Sciatic nerve (tissue), 2 donors: Measurements from ENCODE around the gene TNNI3K. TPM values are rescaled to one million over a fixed set of nuclear protein-coding genes. Genes with fewer than 3 reads are reported as not detected.
A peak's percentile ranks its signal among the peaks of the same experiment; 100 is the strongest.
"Not testable (repeated sequence)": the region's sequence is repeated elsewhere in the genome, so short reads cannot be mapped to it uniquely, and the experiment has no call there.

Experiments used
- ATAC-seq: fragments of 200-7000 bp; cut with Tn5 transposase; one replicate; pipeline ENCODE4 v1.9.1; 2020; ENCODE audit warnings: mild to moderate bottlenecking, moderate library complexity
- DNase-seq: peaks from one replicate; pipeline ENCODE4 v3.0.0-alpha.2; 2020; ENCODE audit warnings: low spot score
- intact Hi-C: fragments of 100-400 bp; cut with DNase I; formaldehyde crosslinking; loops from one replicate; pipeline ENCODE4 v1.14.2; 2022
- total RNA-seq: library from RNA; stranded (reverse); fragmentation: NEBNext Ultra II Directional; extraction: Animal tissue kit (Norgen Biotek cat#: 25700); gene quantifications from one replicate; pipeline ENCODE4 v1.2.1, GENCODE V29; 2021
- donor health status: DM: no; HTN: no; CAD: no.
- donor health status: DM: no; HTN: no; CAD: no.

TNNI3K gene, protein sequence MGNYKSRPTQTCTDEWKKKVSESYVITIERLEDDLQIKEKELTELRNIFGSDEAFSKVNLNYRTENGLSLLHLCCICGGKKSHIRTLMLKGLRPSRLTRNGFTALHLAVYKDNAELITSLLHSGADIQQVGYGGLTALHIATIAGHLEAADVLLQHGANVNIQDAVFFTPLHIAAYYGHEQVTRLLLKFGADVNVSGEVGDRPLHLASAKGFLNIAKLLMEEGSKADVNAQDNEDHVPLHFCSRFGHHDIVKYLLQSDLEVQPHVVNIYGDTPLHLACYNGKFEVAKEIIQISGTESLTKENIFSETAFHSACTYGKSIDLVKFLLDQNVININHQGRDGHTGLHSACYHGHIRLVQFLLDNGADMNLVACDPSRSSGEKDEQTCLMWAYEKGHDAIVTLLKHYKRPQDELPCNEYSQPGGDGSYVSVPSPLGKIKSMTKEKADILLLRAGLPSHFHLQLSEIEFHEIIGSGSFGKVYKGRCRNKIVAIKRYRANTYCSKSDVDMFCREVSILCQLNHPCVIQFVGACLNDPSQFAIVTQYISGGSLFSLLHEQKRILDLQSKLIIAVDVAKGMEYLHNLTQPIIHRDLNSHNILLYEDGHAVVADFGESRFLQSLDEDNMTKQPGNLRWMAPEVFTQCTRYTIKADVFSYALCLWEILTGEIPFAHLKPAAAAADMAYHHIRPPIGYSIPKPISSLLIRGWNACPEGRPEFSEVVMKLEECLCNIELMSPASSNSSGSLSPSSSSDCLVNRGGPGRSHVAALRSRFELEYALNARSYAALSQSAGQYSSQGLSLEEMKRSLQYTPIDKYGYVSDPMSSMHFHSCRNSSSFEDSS
- total RNA-seq, result 9.6 TPM

DNA sequence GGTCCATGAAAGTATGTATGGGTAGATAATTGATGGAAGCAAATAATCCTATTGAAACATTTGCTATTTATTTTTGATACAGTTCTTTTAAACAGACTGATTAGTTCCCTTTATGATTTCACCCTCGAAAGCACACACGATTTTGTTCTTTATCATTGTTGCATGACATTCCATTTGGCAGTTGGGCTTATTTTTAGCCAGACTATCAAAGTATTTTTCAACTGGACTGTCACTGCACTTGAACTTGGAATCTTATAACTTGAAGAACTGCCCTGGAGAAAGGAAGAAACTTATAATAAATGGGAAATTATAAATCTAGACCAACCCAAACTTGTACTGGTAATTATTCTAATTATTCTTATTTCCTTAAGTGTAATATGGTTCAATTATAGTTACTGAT, at the start of gene TNNI3K:
Gene TNNI3K (plus strand): TSS at position 235 of the 400 bp plus-strand sequence. CDS start 65 bp downstream, at position 300.
- DNase-seq (no peak), ATAC-seq (no peak)
- intact Hi-C loops, result no loop called here

DNA sequence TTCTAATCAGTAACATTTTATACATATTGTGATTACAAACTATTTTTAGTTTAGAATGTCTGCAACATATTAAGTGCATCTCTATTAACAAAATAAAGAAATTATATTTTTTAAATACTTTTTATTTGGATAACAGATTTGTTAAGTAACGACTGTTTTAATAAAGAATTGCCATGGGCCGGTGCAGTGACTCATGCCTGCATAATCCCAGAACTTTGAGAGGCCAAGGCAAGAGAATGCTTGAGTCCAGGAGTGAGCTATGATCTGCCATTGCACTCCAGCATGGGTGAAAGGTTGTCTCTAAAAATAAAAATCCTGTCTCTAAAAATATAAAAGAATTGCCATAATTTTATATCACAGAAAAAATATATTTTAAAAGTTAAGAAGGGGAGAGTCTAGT, 41.3 kb upstream of the TNNI3K start:
- ATAC-seq (no peak), DNase-seq (no peak)
- intact Hi-C loops, result no loop called here

DNA sequence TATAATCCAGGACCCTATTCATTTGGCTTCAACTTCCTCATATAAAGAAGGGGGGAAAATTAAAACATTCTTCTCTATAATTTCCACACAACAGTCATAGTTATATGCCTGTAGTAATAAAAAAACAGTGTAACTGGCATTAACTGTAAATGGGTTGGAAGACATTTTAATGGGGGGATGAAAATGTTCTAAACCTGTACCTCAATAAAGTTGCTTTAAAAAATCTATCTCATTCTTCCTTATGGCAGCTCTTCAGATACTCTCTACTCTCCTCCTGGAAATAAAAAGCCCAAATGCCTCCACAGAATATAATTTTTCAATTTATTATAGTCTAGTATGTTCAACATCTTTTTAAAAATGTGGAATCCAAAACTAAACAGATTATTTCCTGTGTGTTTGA, 39.8 kb upstream of the TNNI3K start:
- DNase-seq, result no peak
- intact Hi-C loops, result no loop called here
- ATAC-seq, result no peak

DNA sequence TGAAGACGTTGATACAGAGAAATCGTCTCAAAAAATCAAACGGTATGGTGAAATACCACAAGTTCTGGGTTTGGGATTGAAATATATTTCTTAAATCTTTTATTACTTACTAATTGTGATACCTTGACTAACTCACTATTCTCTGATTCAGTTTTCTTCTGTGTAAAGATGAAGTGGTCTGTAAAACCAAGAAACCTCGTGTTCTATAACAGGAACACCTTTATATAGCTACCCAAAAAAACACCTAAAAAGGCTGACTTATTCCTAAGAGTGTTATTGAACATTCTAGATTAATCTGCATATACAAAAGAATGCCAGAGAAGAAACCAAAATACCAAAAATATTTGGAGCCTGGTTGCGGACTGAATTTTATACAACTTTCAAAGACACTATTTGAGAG, 37.9 kb upstream of the TNNI3K start:
- intact Hi-C loops, result no loop called here
- DNase-seq (no peak), ATAC-seq (no peak)

DNA sequence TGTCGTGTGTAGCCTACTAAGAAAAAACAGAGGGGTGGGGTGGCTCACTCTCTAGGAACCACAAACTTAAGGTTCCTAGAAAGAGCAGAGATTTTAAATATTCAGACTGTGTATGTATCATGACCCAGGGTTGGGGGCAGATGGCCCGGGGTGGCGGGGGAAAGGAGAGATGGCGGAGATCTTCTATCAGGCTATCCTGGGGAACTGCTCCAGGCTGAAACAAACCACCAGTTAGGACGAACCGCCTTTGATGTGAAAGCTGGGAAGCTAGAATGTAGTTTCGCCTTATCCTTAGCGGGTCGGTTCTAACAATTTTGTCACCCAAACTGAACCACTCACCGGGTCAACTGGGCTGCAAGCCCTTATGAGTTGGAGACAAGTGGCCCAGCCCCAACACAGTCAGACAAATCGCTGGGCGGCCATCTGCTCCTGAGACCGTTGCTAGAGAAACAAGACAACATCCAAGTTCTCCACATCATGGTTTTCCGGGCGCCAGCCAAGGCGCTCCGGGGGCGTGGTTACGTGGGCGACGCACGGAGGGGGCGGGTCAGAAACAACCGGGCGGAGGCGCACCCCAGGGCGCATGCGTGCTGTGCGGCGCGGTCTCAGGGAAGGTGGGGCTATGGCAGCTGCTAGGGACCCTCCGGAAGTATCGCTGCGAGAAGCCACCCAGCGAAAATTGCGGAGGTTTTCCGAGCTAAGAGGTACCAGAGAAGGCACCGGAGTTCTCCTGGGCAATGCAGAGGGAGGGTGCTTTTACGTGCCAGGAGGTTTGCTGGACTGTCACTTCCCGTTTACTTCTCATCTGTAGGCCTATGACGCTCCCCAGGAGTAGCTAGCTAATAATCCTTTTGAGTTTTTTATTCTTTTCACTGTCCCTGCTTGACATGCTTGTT, 37.3 kb upstream of the TNNI3K start, which contains the start of the genes FPGT and LRRIQ3:
Gene FPGT (plus strand): TSS at position 586 of the 896 bp plus-strand sequence. CDS start 37 bp downstream, at position 623.
Gene LRRIQ3 (minus strand): TSS at position 520 of the 896 bp plus-strand sequence. CDS start 14,492 bp downstream, outside the sequence.
- intact Hi-C loops, result no loop called here
- ATAC-seq, result peak; percentile 100
- peak; percentile 97 for DNase-seq

DNA sequence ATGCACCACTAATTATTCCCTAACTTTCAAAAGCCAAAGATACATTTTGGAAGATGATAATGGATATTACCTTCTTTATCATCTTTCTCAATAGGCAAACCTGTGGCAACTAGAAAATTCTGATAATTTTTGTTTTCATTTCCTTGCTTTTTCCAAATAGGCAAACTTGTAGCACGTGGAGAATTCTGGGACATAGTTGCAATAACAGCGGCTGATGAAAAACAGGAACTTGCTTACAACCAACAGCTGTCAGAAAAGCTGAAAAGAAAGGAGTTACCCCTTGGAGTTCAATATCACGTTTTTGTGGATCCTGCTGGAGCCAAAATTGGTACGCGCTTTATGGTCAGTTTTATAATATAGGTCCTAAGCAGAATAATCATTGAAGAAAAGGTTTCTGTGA, 35.7 kb upstream of the TNNI3K start:
- DNase-seq, result no peak
- intact Hi-C loops, result no loop called here
- ATAC-seq, result no peak

DNA sequence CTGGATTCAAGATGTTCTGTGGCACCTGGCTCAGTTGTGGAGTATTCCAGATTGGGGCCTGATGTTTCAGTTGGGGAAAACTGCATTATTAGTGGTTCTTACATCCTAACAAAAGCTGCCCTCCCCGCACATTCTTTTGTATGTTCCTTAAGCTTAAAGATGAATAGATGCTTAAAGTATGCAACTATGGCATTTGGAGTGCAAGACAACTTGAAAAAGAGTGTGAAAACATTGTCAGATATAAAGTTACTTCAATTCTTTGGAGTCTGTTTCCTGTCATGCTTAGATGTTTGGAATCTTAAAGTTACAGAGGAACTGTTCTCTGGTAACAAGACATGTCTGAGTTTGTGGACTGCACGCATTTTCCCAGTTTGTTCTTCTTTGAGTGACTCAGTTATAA, 29.9 kb upstream of the TNNI3K start:
- no peak for ATAC-seq
- intact Hi-C loops, result loop anchor here (1.0 to 10.0 kb wide), 2 partner anchors 18 to 960 kb away; no protein-coding TSS in a partner anchor
- DNase-seq, result no peak

DNA sequence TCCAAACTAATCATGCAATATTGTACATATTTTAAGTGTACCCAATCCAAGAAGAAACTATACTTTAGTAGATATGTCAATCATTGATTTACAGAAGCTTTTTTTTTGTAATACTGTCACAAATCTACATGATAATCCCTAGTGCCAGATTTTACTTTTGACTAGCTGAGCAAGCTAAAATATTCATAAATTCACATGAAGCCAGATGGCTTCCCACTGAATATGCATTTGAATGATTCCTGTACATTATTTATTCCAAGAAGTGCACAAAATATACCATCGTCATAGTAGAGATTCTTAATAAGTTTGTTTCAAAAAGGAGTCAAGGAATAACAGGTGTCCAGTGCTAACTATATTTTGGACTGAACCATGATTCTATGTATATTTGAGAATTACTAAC, 20.0 kb upstream of the TNNI3K start:
- DNase-seq (no peak), ATAC-seq (no peak)
- intact Hi-C loops, result no loop called here

DNA sequence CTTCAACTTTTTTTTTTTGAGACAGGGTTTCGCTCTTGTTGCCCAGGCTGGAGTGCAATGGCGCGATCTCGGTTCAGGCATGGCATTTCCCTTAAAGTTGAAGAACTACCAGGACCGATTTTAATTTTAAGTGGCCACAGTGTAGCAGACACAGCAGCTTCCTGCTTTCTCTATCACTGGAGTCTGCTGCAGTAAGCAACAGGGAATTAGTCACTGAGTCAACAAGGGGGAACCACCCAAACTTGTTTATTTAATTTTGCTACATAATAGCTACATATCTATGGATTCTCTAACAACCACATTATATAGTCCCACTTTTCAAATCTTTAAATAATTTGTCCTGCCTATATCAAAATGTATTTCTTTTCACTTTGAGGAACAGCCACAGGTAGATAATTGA, 12.5 kb upstream of the TNNI3K start:
- intact Hi-C loops, result loop anchor here (1.0 kb wide), 1 partner anchor 17 kb away; no protein-coding TSS in a partner anchor
- ATAC-seq (no peak), DNase-seq (no peak)

DNA sequence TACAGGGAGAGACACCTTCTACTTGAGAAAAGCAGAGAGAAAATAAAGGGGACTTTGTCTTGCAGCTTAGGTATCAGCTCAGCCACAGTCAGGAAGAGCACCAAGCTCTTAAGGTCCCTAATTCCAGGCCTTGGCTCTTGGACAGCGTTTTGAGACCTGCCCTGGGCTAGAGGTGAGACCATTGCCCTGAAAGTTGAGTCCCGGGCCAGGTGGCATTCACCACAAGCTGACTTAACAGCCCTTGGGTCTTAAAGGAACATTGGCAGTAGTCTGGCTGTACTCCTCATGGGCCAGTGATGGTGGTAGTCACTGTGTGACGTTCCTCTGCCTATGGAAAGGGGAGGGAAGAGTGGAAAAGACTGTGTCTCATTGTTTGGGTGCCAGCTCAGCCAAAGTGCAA, 11.7 kb upstream of the TNNI3K start:
- DNase-seq, result no peak
- no peak for ATAC-seq
- intact Hi-C loops, result loop anchor here (1.0 kb wide), 1 partner anchor 18 kb away; no protein-coding TSS in a partner anchor

DNA sequence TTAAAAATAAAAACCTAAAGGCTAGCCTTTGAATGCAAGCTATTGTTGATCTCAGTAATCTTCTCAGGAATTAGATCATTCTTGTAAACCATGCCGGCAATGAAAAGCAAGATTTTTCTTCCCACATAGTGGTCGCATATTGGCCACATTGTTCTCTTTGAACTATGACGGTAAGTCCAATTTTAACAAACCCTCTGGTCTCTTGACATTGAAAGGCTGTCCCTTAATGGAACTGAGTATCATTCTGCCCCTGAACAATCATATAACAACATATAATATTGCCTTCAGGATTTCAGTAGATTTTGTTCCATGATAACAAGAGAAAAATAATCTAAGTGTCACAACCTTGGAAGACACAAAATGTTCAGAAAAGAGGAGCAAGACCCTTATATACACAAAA, 1.3 kb downstream of the TNNI3K start:
- ATAC-seq (no peak), DNase-seq (no peak)
- intact Hi-C loops, result no loop called here

DNA sequence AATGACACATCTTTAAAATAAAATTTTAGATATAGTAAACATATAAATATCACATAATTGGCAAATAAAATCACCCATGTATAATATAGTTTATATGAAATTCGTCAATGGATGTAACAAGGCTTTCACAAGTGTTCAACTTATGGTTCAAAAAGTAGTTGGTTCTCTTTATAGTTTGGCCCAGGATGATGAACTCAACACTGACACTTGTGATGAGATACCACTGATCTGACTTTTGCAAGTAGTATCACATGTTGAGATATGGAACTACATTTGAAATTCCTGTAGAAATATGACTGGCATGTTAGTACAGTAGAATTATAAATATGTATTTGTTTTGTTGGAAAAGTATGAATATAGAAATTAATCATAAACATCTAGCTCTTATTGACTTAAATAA, 1.8 kb downstream of the TNNI3K start:
- DNase-seq (no peak), ATAC-seq (no peak)
- intact Hi-C loops, result no loop called here

DNA sequence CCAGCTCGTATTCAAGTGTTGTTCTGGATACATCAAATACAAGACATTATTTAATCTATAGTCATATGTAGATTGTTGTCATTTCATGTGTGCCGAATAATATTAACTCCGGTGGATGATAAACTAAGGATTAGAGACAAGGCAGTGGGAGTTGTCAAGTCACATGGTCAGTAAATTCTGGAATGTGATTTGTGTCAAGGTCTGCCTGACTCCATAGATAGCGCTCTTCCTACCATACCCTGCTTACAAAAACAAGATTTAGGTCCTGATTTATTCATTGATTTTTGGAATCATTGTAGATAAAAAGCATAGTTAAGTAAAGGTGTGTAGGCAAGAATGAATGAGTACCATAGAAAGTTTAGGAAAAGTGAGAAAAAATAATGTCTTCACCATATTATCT, 2.6 kb downstream of the TNNI3K start:
- DNase-seq (no peak), ATAC-seq (no peak)
- intact Hi-C loops, result no loop called here

DNA sequence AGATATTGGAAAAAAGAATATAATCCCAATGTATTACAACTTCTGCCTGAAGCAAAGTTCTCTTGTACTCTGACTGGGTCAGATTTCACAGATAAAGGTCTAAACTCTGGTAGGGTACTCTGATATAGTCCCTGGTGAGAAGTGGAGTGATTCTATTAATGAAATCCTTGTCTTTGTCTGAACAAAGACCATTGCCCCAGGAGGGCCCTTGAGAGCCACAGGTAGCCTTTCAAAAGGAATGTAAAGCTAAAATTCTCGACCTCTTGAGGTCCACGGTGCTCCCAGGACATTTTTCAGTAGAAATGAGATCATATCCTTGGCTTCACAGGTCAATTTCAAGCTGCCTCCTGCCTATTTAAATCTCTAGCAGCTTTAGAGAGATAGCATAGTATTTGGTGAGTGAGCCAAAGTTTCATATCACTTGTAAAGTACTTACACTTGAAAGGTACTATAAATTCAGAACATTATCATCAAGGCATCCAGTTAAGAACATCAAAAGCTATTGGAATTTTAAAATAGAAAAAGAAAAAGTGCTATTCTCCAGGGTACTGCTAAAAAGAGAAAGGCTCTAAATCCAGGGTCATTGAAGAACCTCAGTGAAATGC, 10.1 kb downstream of the TNNI3K start:
- ATAC-seq, result no peak
- DNase-seq, result no peak
- intact Hi-C loops, result no loop called here

DNA sequence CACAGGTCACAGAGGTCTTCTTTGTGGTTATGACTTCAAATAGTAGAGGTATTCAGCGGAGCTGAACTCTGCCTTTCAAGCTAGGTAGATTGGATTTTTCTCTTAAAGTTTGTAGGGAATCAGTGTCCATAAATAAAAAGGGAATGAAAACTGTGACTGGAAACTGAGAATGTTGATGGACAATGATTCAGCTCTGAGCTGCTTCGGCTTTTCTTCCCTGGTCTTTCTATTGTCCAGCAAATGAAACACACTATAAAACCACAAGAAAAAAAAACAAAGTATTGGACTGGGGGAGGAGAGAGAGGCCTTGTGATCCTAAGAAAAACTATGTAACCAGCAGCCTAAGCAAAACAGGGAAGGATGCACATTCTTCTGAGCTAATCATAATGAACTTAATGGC, 11.1 kb downstream of the TNNI3K start:
- DNase-seq, result no peak
- intact Hi-C loops, result no loop called here

DNA sequence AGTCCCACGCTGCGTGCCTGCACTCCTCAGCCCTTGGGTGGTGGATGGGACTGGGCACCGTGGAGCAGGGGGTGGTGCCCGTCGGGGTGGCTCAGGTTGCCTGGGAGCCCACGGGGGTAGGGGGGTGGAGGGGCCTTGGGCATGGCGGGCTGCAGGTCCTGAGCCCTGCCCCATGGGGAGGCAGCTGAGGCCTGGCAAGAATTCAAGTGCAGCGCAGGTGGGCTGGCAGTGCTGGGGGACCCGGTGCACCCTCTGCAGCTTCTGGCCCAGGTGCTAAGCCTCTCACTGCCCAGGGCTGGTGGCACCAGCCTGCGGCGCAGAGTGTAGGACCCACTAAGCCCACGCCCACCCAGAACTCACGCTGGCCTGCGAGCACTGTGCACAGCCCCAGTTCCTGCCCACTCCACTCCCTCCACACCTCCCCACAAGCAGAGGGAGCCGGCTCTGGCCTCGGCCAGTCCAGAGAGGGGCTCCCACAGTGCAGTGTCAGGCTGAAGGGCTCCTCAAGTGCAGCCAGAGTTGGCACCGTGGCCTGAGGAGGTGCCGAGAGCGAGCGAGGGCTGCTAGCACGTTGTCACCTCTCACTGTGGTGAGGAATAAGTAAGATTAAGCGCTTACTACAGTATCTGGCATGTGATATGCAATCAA, 12.8 kb downstream of the TNNI3K start:
- DNase-seq, result no peak
- ATAC-seq, result no peak
- intact Hi-C loops, result no loop called here

More for the DNA sequence above, 11.1 kb downstream of the TNNI3K start:
- ATAC-seq, result no peak

DNA sequence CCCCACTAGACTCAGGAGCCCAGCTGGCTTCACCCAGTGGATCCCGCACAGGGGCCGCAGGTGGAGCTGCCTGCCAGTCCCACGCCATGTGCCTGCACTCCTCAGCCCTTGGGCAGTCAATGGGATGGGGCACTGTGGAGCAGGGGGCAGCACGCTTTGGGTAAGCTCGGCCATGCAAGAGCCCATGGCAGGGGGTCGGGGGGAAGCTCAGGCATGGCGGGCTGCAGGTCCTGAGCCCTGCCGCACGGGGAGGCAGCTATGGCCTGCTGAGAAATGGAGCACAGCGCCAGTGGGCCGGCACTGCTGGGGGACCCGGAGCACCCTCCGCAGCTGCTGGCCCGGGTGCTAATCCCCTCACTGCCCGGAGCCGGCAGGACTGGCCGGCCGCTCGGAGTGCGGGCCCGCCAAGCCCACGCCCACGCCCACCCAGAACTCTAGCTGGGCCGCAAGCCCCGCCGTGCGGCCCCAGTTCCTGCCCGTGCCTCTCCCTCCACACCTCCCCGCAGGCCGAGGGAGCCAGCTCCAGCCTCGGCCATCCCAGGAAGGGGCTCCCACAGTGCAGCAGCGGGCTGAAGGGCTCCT, 18.1 kb downstream of the TNNI3K start:
- DNase-seq, ATAC-seq, intact Hi-C loops: not testable (repeated sequence)

DNA sequence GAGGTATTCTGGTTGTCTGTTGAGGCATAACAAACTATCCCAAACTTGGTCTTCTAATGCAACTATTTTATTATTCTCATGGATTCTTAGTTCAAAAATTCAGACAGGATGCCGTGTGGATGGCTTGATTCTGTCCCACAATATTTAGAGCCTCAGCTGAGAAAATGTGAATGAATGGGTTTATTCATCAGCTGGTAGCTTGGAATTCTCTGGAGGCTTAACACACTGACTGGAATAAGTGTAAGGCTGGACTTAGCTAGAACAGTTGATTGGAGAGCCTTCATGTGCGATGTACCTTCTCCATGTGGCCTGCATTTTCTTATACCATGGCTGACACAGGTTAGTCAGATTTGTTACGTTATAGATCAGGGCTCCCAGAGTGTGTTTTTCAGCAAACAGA, 30.8 kb downstream of the TNNI3K start:
- intact Hi-C loops, result no loop called here
- ATAC-seq, result peak; percentile 61
- no peak for DNase-seq
